ENCODE data around the gene YLPM1.

The YLPM1 gene

GRCh38 chr14:74786796-74787315, 23.7 kb downstream of the YLPM1 start:
- no peak for DNase-seq (ENCODE audit: low read depth, low spot score)

- DNase-seq (ENCODE audit: low read depth, low spot score): no peak
Observed at GRCh38 chr14:74792249-74793039, 29.3 kb downstream of the YLPM1 start.

- DNase-seq (ENCODE audit: low read depth, low spot score): no peak
Observed at GRCh38 chr14:74793506-74794155, 30.5 kb downstream of the YLPM1 start.

- DNase-seq (ENCODE audit: low read depth, low spot score): no peak
Observed at GRCh38 chr14:74794947-74795346, 31.8 kb downstream of the YLPM1 start.

GRCh38 chr14:74799765-74800164, 36.6 kb downstream of the YLPM1 start:
- DNase-seq (ENCODE audit: low read depth, low spot score): no peak

- DNase-seq (ENCODE audit: low read depth, low spot score): no peak
Observed at GRCh38 chr14:74800780-74801179, 37.7 kb downstream of the YLPM1 start.

- DNase-seq (ENCODE audit: low read depth, low spot score): no peak
Observed at GRCh38 chr14:74801396-74801795, 38.3 kb downstream of the YLPM1 start.

GRCh38 chr14:74804219-74804825, 41.2 kb downstream of the YLPM1 start:
- peak; percentile 73 for DNase-seq (ENCODE audit: low read depth, low spot score)

- DNase-seq (ENCODE audit: low read depth, low spot score): no peak
Observed at GRCh38 chr14:74807853-74808545, 44.9 kb downstream of the YLPM1 start.

GRCh38 chr14:74816124-74816523, 53.0 kb downstream of the YLPM1 start:
- no peak for DNase-seq (ENCODE audit: low read depth, low spot score)

- DNase-seq (ENCODE audit: low read depth, low spot score): no peak
Observed at GRCh38 chr14:74820288-74820687, 57.2 kb downstream of the YLPM1 start.

GRCh38 chr14:74821267-74821915, 58.3 kb downstream of the YLPM1 start:
- no peak for DNase-seq (ENCODE audit: low read depth, low spot score)

- DNase-seq (ENCODE audit: low read depth, low spot score): no peak
Observed at GRCh38 chr14:74824997-74825396, 61.9 kb downstream of the YLPM1 start.

- DNase-seq (ENCODE audit: low read depth, low spot score): no peak
Observed at GRCh38 chr14:74826574-74826973, 63.5 kb downstream of the YLPM1 start.

- DNase-seq (ENCODE audit: low read depth, low spot score): no peak
Observed at GRCh38 chr14:74829251-74829650, 66.1 kb downstream of the YLPM1 start.

- no peak for DNase-seq (ENCODE audit: low read depth, low spot score)
Observed at GRCh38 chr14:74832849-74833248, 69.7 kb downstream of the YLPM1 start.

- peak; percentile 45 for DNase-seq (ENCODE audit: low read depth, low spot score)
Observed at GRCh38 chr14:74834692-74835392, 71.7 kb downstream of the YLPM1 start.

GRCh38 chr14:74835645-74836250, 72.6 kb downstream of the YLPM1 start:
- no peak for DNase-seq (ENCODE audit: low read depth, low spot score)

- DNase-seq (ENCODE audit: low read depth, low spot score): peak; percentile 12
Observed at GRCh38 chr14:74836251-74836960, 73.3 kb downstream of the YLPM1 start.

- DNase-seq (ENCODE audit: low read depth, low spot score): no peak
Observed at GRCh38 chr14:74838166-74838565, 75.0 kb downstream of the YLPM1 start.

All from astrocyte of the hippocampus (primary cell).